MM.1S (cell line): Measurements from ENCODE around the gene LRRC10.

ENCODE experiments used
- DNase-seq: peaks from one replicate; pipeline ENCODE4 v3.0.0-alpha.2; 2015
- H2AFZ ChIP-seq: fragments of 300-600 bp; sonication (generic); 2 replicates; pipeline ENCODE4 v1.6.0; 2016; ENCODE audit warnings: antibody characterized with exemption, low read length
- H3F3A ChIP-seq: fragments of 300-600 bp; sonication (generic); 2 replicates; pipeline ENCODE4 v1.6.1; 2016; ENCODE audit warnings: mild to moderate bottlenecking, antibody characterized with exemption, low read length, moderate library complexity, mixed read lengths; ENCODE audit not compliant: insufficient read depth
- H3K27ac ChIP-seq: fragments of 300-600 bp; sonication (generic); 2 replicates; pipeline ENCODE4 v1.5.1; 2016; ENCODE audit warnings: mild to moderate bottlenecking, low read length
- H3K27me3 ChIP-seq: fragments of 300-600 bp; sonication (generic); replicated peaks from 2 replicates; pipeline ENCODE4 v1.6.0; 2016; ENCODE audit warnings: low read length; ENCODE audit not compliant: insufficient read depth
- H3K36me3 ChIP-seq: fragments of 300-600 bp; sonication (generic); replicated peaks from 2 replicates; pipeline ENCODE4 v1.6.1; 2016; ENCODE audit warnings: mild to moderate bottlenecking, low read length, mixed read lengths; ENCODE audit not compliant: insufficient read depth
- H3K4me1 ChIP-seq: fragments of 300-600 bp; sonication (generic); 2 replicates; pipeline ENCODE4 v1.6.1; 2016; ENCODE audit warnings: low read length, mixed read lengths
- H3K4me2 ChIP-seq: fragments of 300-600 bp; sonication (generic); 2 replicates; pipeline ENCODE4 v1.6.0; 2016; ENCODE audit warnings: low read depth, low read length
- H3K4me3 ChIP-seq: fragments of 300-600 bp; sonication (generic); 2 replicates; pipeline ENCODE4 v1.5.1; 2016; ENCODE audit warnings: low read length, mixed read lengths
- H3K79me2 ChIP-seq: fragments of 300-600 bp; sonication (generic); 2 replicates; pipeline ENCODE4 v1.6.1; 2016; ENCODE audit warnings: mixed run types, low read length, mixed read lengths
- H3K9ac ChIP-seq: fragments of 300-600 bp; sonication (generic); 2 replicates; pipeline ENCODE4 v1.6.1; 2016; ENCODE audit warnings: low read length, mixed read lengths
- H3K9me2 ChIP-seq: fragments of 300-600 bp; sonication (generic); replicated peaks from 2 replicates; pipeline ENCODE4 v1.6.1; 2016; ENCODE audit warnings: mild to moderate bottlenecking, low read length, mixed read lengths; ENCODE audit not compliant: insufficient read depth
- H3K9me3 ChIP-seq: fragments of 300-600 bp; sonication (generic); replicated peaks from 2 replicates; pipeline ENCODE4 v1.6.1; 2016; ENCODE audit warnings: mild to moderate bottlenecking, low read length, mixed read lengths; ENCODE audit not compliant: insufficient read depth
- H4K20me1 ChIP-seq: fragments of 300-600 bp; sonication (generic); 2 replicates; pipeline ENCODE4 v1.6.1; 2016; ENCODE audit warnings: mild to moderate bottlenecking, low read length, moderate library complexity, mixed read lengths; ENCODE audit not compliant: insufficient read depth
- CTCF ChIP-seq: fragments of 300-600 bp; sonication (generic); IDR thresholded peaks from 2 replicates; pipeline ENCODE4 v1.5.1; 2016; ENCODE audit warnings: antibody characterized with exemption, low read length, mixed read lengths
- EZH2 ChIP-seq: fragments of 300-600 bp; sonication (generic); optimal IDR thresholded peaks from 2 replicates; pipeline ENCODE3; 2017; ENCODE audit warnings: low read depth, mild to moderate bottlenecking, antibody characterized with exemption, low read length, mixed read lengths
- EZH2phosphoT487 ChIP-seq: fragments of 300-600 bp; sonication (generic); IDR thresholded peaks from 2 replicates; pipeline ENCODE4 v1.6.1; 2018; ENCODE audit warnings: antibody characterized with exemption, low read length

LRRC10 gene

GRCh38 chr12:69601962-69602685, 8.6 kb downstream of the LRRC10 start:
- Histone ChIP-seq H3F3A (no peaks in the 10 kb centered on the region), H3K4me3 (no peak overlapping the region)

GRCh38 chr12:69600804-69601203, 9.9 kb downstream of the LRRC10 start:
- no peak for DNase-seq
- Histone ChIP-seq H3K36me3 (peaks cover 36% of the 10 kb centered on the region), H3K4me2 (no peak overlapping the region), H3F3A (no peaks in the 10 kb centered on the region), H3K79me2 (no peaks in the 10 kb centered on the region), H3K9me2 (no peaks in the 10 kb centered on the region), H2AFZ (no peak overlapping the region), H3K4me1 (no peaks in the 10 kb centered on the region), H4K20me1 (no peaks in the 10 kb centered on the region), H3K9ac (no peak overlapping the region), H3K4me3 (no peak overlapping the region), H3K27ac (no peak overlapping the region), H3K27me3 (no peaks in the 10 kb centered on the region), H3K9me3 (no peaks in the 10 kb centered on the region)
- TF ChIP-seq EZH2: no peak
- TF ChIP-seq CTCF: no peak
- TF ChIP-seq EZH2phosphoT487: no peak

More at GRCh38 chr12:69601962-69602685, 8.6 kb downstream of the LRRC10 start:
- Histone ChIP-seq H3K27ac (no peak overlapping the region), H3K4me2 (no peak overlapping the region), H4K20me1 (no peaks in the 10 kb centered on the region), H3K9me2 (no peaks in the 10 kb centered on the region), H2AFZ (no peak overlapping the region), H3K27me3 (no peaks in the 10 kb centered on the region), H3K36me3 (peaks cover 28% of the 10 kb centered on the region), H3K4me1 (no peaks in the 10 kb centered on the region), H3K9ac (no peak overlapping the region), H3K79me2 (no peaks in the 10 kb centered on the region), H3K9me3 (no peaks in the 10 kb centered on the region)
- TF ChIP-seq EZH2: no peak
- no peak for DNase-seq

GRCh38 chr12:69598174-69598753, 12.4 kb downstream of the LRRC10 start:
- Histone ChIP-seq H3K4me1 (no peaks in the 10 kb centered on the region), H3K9me2 (no peaks in the 10 kb centered on the region), H3K27me3 (no peaks in the 10 kb centered on the region), H3K36me3 (peaks cover 46% of the 10 kb centered on the region), H3K4me2 (no peak overlapping the region), H3K9ac (no peak overlapping the region), H3K79me2 (peaks cover 13% of the 10 kb centered on the region; the same call in 1 of the 2 replicates), H3K27ac (no peak overlapping the region), H4K20me1 (no peaks in the 10 kb centered on the region), H3K9me3 (no peaks in the 10 kb centered on the region), H3F3A (no peaks in the 10 kb centered on the region), H2AFZ (no peak overlapping the region), H3K4me3 (no peak overlapping the region)
- TF ChIP-seq CTCF (no peak), EZH2 (no peak), EZH2phosphoT487 (no peak)
- no peak for DNase-seq

- Histone ChIP-seq H3F3A (no peaks in the 10 kb centered on the region), H3K9ac (no peak overlapping the region), H3K4me2 (no peak overlapping the region), H3K4me1 (no peaks in the 10 kb centered on the region), H3K9me2 (no peaks in the 10 kb centered on the region), H3K4me3 (no peak overlapping the region), H2AFZ (no peak overlapping the region), H4K20me1 (no peaks in the 10 kb centered on the region), H3K9me3 (no peaks in the 10 kb centered on the region), H3K27me3 (no peaks in the 10 kb centered on the region), H3K36me3 (peaks cover 48% of the 10 kb centered on the region), H3K27ac (no peak overlapping the region), H3K79me2 (peaks cover 13% of the 10 kb centered on the region; the same call in 1 of the 2 replicates)
- DNase-seq: no peak
- TF ChIP-seq EZH2 (no peak), CTCF (no peak)
Measured at GRCh38 chr12:69595689-69596088, 15.0 kb downstream of the LRRC10 start.
